NAMALWA (cell line): Measurements from ENCODE around the gene QPCTL.
"Not testable (repeated sequence)": the region's sequence is repeated elsewhere in the genome, so short reads cannot be mapped to it uniquely, and the experiment has no call there.

Experiments
- DNase-seq: peaks from one replicate; pipeline ENCODE4 v3.0.0-alpha.2; 2015; ENCODE audit warnings: low spot score

Gene QPCTL

DNA sequence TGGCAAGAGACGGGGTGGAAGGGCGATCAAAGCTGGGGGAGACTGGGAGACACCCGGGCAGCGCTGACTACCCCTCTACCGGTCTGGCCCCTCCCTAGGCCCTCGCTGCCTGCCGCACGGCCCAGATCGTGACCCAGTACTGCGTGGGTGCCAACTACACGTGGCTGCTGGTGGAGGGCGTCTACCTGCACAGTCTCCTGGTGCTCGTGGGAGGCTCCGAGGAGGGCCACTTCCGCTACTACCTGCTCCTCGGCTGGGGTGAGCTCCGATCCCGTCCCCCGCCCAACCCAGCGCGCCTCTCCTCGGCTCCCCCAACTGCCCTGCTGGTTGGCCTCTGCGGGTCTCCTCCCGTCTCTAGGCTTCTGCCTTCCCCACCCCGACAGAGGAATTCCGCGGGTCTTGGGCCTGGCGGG lies 15.6 kb upstream of the QPCTL start:
- DNase-seq: no peak

DNA sequence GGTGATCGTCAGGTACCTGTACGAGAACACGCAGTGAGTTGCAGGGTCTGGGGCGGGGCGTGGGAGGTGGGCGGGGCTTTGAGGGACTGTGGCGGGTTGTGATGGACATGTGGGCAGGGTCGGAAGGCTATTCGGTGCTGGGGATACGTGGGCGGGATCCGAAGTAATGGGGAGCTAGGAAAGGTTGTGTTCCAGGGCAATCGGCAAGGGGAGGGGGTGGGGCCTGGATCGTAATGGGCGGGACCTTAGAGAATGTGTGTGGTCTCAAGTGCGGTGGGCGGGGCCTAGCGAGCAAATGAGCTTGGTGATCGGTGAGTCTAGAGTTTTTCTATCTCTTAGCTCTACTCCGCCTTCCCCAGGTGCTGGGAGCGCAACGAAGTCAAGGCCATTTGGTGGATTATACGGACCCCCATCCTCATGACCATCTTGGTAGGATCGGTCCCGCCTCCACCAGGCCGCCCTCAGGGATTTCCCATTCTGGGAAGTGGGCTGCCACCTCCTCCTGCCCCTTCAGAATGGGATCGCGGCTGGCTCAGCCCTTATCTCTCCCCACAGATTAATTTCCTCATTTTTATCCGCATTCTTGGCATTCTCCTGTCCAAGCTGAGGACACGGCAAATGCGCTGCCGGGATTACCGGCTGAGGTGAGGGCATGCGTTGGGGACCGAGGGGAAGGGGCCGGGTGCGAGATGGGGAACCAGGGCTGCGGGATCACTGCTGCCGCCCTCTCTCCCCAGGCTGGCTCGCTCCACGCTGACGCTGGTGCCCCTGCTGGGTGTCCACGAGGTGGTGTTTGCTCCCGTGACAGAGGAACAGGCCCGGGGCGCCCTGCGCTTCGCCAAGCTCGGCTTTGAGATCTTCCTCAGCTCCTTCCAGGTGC lies 14.9 kb upstream of the QPCTL start:
- DNase-seq: peak; percentile 98

DNA sequence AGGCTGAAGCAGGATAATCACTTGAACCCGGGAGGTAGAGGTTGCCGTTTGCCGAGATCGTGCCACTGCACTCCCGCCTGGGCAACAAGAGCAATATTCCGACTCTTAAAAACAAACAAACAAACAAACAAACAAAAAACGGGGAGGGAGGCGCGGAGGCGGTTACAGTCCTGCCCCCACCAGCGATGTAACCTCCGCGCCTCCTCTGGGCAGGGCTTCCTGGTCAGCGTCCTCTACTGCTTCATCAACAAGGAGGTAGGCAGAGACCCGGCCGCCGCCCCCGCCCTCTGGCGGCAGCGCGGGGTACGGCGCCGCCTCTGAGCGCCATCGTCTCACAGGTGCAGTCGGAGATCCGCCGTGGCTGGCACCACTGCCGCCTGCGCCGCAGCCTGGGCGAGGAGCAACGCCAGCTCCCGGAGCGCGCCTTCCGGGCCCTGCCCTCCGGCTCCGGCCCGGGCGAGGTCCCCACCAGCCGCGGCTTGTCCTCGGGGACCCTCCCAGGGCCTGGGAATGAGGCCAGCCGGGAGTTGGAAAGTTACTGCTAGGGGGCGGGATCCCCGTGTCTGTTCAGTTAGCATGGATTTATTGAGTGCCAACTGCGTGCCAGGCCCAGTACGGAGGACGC lies 11.0 kb upstream of the QPCTL start:
- DNase-seq: peak; percentile 92

DNA sequence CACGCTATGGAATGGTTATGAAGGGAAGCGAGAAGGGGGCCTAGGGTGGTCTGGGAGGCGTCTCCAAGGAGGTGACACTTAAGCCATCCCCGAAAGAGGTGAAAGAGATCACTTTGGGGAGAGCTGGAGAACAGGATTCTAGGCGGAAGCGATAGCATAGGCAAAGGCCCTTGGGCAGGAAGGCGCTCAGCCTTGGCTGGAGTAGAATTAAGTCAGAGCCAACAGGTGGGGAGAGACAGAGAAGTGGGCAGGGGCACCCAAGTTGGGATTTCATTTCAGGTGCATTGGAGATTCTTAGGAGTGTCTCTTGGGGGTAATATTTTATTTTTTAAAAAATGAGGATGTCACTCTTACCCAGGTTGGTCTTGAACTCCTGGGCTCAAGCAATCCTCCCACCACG lies 10.3 kb upstream of the QPCTL start:
- no peak for DNase-seq

DNA sequence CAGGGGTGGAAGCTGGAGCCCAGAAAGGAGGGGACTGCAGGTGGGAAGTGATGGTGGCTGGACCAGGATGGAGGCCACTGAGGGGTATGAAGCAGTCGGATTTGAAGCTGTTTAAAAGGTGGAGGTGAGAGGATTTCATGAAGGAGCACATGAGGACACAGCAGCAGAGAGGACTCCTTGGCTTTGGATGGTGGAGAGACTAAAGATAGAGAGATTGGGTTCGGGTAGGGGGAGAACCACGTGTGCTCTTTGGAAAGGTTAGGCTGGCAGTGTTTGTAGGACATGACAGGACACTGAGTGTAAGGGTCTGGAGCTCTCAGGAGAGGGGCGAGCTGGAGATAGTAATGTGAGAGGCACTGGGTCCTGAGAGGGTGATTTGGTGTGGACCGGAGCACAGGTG lies 9.6 kb upstream of the QPCTL start:
- DNase-seq: no peak

DNA sequence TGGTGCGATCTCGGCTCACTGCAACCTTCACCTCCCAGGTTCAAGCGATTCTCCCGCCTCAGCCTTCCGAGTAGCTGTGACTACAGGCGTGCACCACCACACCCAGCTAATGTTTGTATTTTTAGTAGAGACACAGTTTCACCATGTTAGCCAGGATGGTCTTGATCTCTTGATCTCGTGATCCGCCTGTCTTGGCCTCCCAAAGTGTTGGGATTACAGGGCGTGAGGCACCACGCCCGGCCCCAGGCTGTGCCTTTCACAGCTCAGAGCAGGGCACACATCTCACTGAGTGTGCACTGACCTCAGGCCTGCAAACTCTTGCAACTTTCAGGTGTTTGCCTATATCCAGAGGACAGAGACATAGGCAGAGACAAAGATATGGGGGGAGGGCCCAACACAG lies 7.4 kb upstream of the QPCTL start:
- not testable (repeated sequence) for DNase-seq

DNA sequence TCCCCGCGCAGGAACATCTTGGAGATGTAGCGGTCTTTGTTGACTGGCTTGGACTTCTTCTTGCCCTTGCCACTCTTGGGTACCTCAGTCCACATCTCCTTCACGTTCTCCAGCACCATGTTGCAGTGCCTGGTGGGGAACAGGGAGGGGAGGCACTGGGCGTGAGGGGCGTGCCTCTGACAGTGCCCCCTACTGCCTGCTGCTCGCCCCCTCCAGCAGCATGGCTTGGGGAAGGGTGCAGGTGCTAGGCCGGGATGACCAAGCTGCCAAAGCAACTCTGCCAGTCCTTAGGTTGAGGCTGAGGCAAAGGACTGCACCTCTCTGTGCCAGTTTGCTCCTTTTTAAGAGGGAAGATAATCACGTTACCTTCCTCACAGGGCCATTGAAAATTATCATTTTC lies 4.9 kb upstream of the QPCTL start:
- no peak for DNase-seq

DNA sequence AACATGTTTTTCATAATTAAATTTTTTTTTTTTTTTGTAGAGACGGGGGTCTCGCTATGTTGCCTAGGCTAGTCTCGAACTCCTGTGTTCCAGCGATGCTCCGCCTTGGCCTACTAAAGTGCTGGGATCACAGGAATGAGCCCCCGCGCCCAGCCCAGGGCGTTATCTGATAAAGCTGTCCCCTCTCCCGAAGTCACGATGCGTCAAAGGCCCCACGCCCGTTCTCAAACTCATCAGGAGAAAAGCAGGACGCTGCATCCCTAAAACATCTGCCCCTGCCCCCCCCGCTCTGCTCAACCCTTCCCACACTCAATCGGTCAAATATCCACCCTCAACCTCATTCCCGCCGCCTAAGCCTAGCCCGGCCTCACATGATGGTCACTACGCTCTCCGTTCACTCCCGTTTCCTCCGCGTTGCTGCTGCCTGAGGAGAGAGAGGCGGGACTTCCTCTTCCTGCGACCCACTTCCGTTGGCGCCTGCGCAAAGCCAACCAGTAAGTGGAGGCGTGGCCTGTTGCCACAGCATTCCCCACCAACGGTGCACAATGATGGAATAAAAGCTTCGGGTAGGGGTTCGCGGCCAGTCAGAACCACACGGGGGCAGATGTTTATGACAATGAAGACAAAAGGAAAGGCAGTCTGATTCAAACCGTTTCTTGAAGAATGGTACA lies 815 bp upstream of the QPCTL start, which contains the start of gene SNRPD2:
SNRPD2 (minus strand) TSS at position 438 of the 671 bp plus-strand sequence; CDS start at position 373, 65 bp downstream.
- DNase-seq: peak; percentile 96

DNA sequence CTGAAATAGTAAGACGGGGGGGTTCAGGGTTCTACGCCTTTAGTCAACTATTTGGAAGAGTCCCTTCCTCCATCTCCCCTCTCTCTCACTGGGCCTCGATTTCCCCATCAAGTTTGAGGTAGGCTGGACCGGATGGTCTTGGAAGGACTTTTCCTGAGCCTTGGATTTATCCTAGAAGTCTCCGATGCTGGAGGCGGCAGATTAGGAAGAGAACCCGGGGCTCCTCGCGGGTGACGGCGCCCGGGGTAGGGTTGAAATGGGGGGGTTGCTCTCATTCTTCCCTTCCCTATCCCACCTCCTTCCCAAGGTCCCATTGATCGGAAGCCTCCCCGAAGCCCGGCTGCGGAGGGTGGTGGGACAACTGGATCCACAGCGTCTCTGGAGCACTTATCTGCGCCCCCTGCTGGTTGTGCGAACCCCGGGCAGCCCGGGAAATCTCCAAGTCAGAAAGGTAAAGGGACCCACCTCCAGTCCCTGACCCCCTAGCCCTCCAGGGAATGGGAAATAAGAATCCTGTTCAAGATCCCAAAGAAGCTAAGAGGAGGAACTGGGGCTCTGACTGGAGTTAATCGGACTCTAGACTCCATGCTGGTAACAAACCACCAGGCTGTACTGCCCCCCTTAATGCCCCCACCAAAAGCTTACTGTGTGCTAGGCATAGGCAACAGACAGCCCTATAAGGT lies 781 bp downstream of the QPCTL start:
- peak; percentile 81 for DNase-seq

DNA sequence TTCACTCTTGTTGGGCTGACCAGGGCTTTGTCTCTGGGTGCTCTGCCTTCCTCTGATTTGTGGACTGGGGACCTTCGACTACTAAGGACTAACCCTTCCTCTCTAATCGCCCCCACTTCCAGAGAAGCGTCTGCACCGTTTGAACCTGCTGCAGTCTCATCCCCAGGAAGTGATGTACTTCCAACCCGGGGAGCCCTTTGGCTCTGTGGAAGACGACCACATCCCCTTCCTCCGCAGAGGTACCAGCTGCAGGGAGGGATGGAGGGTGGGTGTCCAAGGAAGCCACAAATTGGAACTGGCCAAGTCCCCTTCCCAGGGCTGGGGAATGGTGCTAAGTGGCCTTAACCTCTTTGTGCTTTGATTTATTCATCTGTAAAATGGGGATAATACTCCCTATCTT lies 9.2 kb downstream of the QPCTL start:
- no peak for DNase-seq

DNA sequence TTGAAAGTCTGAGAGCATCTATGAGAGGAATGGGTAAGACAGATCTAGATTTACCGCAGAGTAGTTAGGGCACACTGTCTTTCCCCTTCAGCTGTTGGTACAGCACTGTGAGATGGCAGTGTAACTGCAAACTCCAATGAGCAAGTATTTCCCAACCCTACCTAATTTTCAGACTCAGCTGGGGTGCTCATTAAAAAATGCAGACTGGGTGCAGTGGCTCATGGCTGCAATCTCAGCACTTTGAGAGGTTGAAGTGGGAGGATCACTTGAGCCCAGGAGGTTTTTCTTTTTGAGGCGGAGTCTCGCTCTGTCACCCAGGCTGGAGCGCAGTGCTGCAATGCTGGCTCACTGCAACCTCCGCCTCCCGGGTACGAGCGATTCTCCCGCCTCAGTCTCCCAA lies 12.6 kb downstream of the QPCTL start:
- peak; percentile 38 for DNase-seq

DNA sequence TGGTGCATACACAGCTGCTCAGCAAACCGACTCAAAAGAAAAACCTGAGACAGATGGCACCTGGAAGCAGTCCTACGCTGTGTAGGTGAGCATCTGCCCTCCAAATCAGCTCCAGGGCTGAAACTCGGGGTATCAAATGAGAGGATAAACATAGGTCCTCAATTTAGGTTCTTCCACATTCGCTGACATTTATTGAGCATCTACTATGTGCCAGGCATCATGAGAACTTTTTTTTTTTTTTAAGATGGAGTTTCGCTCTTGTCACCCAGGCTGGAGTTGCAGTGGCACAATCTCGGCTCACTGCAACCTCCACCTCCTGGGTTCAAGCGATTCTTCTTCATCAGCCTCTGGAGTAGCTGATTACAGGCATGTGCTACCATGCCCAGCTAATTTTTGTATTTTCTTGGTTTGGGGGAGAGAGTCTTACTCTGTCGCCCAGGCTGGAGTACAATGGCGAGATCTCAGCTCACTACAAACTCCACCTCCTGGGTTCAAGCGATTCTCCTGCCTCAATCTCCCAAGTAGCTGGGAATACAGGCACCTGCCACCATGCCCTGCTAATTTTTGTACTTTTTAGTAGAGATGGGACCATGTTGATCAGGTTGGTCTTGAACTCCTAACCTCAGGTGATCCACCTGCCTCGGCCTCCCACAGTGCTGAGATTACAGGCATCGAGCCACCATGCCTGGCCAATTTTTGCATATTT lies 13.4 kb downstream of the QPCTL start:
- no peak for DNase-seq

DNA sequence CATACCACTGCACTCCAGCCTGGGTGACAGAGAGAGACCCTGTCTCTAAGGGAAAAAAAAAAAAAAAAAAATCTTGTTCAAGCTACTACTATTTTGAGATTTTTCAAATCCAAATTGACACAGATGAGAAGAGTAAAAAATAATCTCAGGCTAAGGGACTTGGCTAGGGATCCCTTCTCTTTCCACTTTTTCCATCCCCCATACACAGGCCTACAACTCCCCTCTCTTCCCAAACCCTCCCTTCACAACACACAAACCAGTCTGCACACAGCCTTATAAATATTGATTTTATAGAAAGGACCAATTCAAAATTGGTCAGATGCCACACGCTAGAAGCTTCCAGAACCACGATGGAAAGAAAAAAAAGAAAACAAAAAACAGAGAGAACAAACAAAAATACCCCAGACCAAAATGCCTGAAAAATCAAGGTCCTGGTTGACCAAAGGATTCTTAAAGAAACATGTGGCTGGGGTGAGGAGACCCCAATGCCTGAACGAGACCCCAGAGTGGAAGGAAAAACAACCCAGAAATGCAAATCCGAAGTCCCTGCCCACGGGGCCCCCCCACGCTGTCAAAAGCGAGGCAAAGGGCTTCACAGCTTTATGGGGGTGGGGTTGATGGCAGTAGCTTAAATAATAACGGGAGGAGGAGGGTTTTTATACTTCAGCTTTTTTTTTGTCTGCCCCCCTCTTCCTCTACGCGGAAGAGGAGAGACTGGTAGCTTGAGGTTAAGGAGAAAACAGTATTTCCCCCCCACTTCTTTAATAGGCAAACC lies 18.1 kb downstream of the QPCTL start:
- no peak for DNase-seq

DNA sequence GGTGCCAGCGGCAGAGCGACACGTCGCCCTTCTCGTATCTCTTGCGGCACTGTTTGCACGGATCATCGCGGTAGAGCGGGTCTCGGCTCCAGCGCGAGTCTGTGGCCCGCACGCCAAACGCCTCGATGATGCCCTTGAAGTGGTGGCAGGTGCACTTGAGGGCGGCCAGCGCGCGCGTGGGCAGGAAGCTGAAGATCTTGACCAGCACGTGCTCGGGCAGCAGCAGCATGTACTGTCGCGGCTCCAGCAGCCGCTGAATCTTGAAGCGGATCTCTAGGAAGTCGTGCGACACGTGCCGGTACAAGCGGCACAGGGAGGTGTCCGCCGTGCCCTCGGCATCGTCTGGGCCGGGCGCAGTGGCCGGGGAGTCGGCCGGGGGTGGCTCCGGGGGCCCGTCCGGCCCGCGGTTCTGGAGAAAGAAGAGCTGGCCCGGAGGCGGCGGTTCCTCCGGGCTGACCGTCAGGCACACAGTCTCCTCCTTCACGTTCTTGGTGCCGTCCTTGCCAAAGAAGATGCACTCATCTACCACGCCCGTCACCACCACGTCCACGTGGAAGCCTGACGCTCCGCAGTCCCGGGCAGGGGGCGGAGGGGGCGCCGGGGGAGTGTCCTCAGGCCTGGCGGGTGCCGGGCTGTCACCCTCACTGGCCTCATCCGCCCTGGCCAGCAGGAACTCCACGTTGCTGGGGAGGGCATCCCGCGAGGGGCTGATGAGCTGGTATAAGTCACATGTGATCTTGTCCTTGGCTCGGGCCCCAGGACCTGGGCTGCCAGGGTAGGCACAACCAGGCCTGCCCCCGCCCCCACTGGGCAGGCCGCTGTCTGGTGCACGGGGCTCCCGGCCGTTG lies 19.6 kb downstream of the QPCTL start:
- DNase-seq: no peak

DNA sequence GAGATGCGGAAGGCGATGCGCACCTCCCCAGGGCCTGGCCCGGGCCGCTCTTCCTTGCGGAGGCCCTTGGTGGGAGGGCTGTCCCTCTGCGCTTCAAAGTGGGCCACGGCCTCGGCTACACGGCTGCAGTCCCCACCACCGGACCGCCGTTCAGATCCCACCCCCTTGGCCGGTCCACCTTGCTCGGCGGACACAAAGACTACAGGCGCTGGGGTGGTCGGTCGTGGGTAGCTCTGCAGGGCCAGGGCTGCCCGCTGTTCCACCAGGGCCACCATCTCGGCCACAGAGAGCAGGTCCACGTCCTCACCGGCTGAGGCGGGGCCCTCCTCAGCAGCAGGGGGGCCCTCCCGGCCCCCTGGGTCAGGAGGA lies 20.2 kb downstream of the QPCTL start:
- no peak for DNase-seq

DNA sequence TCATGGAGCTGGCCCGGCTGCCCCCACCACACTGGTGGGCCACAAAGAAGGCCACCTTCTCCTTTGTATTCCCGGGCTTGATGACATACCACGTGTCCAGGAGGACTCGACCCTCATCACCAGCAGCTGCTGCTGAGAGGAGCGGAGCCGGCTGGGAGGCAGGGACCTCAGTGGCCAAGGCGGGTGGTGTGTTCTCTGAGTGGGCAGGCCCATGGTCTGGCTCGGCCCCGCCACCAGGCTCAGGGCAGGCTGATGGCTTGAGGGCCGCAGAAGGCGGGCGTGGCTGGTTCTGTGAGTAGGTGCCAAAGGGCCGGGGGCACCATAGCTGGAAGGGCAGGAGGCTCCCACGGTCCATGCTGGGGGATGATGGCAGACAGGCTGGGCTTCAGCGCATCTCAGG lies 20.7 kb downstream of the QPCTL start:
- no peak for DNase-seq

DNA sequence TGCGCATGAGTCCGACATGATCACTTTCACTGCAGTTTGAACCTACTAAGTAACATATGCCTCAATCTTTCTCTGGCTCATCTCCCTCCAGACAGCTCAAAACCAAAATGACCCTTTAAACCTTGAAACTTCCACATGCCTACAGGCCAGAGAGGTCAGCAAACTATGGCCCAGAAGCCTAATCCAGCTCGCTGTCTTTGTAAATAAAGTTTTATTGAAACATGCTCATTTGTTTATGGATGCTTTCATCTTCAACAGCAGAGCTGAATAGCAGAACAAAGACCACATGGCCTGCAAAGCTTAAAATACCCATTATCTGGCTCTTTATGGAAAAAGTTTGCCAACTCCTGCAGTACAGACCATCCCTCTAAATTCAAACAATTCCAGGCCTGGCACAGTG lies 22.7 kb downstream of the QPCTL start:
- DNase-seq: no peak

DNA sequence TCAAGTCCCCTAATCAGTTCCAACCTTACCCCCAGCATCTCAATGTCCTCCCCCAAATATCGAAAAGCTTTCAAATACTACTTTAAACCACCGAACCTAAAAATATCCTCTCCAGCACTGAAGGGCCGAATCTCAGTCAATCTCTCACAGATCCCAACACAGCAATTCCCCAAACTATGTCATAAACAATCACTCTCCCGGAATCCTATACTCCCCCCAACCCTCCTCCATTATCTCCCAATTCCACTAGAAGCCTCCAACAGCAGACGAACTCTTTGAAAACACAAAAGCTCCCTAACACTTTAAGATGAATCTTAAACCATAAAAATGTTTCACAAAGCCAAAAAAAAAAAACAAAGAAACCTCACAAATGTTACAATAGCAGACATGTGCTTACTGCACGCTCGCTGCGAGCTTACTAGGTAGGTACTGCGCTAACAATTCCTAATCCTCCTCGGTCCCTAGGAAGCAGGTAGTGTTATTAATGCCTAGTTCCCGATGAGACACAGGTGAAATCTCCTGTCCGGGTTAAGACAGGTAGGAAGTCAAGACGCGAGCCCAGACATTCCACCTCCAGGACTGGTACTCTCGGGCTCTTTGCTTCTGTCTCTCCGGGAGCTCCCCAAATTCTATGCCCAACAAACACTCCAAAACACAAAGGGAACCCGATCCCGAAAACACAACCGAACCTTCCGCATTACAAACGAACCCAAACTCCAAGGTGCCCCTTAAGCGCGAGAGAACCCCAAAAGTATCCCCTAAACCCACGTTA lies 24.1 kb downstream of the QPCTL start:
- DNase-seq: no peak
